ENCODE data around the gene ITIH3.

GRCh38 chr3:52856666-52857065 lies 62.1 kb downstream of the ITIH3 start:
- TF ChIP-seq CTCF (IDR thresholded peaks at IDR 0.05; ENCODE audit: insufficient read depth, low read depth, low read length) (no peak), EZH2 (IDR thresholded peaks at IDR 0.05; ENCODE audit: insufficient read depth, low read length) (no peak)
